GM18520 (cell line): ENCODE data around the gene NOTCH4.

Experiments
- ATAC-seq: cut with Tn5 transposase; IDR thresholded peaks from one replicate; pipeline ENCODE4 v1.9.1; 2021; ENCODE audit not compliant: unreplicated experiment

Gene NOTCH4

DNA sequence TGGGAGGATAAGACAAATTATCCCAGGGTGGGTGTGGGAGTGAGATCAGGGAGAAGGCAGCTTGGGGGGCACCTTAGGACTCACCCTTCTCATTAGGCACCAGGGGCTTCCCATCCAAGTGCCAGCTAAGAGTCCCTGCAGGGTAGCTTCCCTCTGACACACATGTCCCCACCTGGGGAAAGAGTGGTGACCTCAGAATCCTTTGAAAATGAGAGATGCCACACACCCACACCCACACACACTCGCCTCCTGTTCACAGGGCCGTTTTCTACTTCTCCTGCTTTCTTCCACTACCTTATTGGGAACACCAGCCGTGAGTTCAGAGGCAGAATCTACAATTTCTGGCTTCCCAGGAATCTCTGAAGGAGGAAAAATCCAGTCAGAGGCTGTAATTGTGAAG is 40.8 kb downstream of the NOTCH4 start:
- no peak for ATAC-seq

DNA sequence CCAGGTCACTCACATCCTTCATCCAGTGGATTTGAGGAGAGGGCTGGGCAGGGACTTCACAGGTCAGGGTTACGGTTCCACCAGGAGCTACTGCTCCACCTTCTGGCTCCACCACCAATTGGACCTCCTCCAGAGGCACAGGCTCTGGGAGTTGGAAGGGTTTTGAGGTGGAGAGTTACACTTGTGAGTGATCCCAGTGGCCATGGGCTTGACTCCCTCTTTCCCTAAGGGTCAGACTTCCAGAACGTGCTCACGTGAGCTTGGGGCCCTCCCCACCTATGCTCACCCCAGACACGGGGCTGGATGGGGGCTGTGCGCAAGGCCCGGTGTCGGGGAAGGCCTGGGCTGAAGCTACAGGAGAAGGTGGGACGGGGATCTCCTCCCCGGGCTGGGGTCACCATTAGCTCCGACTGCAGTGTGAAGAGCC is 41.3 kb downstream of the NOTCH4 start:
- ATAC-seq: no peak

GRCh38 chr6:32181915-32182529 is 41.8 kb downstream of the NOTCH4 start:
- no peak for ATAC-seq

DNA sequence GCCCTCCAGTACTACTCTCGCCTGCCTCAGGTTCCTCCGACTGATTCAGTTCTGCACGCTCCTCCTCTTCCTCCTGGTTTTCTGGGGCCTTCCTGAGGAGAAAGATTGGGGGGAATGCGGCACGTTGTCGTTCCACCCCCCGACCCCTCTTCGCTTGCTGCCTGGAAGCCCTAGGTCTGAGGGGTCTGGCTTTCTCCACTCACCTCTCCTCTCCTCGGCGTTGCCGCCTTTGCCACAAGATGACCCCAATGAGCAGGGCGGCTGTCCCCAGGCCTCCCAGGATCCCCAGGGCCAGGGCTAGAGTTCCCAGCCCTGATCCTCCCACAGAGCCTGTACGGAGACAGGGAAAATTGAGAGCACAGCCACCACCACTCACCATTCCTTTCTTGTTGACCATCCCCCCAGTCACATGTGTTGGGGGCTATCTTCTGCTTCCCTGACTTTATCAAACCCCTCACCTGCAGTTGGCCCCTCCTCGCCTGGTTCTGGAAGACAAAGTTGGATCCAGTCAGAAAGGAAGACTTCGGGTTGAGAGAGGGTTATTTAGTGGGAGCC is 42.6 kb downstream of the NOTCH4 start:
- no peak for ATAC-seq

GRCh38 chr6:32179766-32180405 is 44.0 kb downstream of the NOTCH4 start:
- ATAC-seq: no peak

DNA sequence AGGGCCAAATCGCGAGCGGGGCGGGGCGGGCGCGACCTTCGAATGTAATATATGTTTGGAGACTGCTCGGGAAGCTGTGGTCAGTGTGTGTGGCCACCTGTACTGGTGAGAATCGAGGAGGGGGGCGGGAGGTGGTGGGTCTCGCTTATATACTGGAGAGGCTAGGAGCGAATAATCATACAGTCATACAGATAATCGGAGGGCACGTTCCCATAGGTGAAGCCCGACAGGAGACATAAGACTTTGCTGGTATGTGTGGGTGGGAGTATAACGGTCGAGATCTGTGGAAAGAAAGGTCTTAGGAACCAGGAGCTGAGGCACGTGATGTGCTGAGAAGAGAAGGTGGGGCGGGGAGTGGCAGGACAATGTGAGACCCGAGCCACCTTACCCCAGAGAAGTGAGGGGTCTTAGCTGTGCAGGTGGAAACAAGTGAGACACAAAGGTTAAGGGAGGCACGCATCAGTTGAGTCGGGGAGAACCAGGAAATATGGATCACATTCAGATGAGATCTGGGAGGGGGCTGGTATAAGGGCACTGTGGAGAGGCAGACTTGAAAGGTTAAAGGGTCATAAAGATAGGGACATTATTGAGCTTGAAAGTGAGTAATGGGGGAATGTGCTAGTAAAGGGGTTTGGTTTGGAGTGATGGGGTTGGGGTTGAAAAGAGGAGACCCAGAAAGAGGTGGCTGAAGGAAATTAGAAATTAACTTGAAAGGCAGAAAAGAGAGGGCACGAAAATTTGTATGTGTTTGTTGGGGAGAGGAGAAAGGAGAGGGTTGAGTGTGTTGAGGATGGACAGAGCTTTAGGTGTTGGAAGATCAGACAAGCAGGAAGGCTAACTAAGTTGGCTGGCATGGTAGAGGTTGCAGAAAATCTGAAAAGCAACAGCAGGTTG is 45.1 kb downstream of the NOTCH4 start:
- ATAC-seq: no peak

- ATAC-seq: peak; percentile 82
Observed at GRCh38 chr6:32177788-32178546, 45.9 kb downstream of the NOTCH4 start, which contains the start of gene RNF5. TSS of gene RNF5 (plus strand) at chr6:32178405. CDS start at chr6:32178512, 107 bp downstream.

- peak; percentile 0 for ATAC-seq
Observed at GRCh38 chr6:32177183-32177787, 46.6 kb downstream of the NOTCH4 start.

GRCh38 chr6:32176476-32177182 is 47.2 kb downstream of the NOTCH4 start:
- ATAC-seq: no peak

GRCh38 chr6:32175711-32176475 is 48.0 kb downstream of the NOTCH4 start, which contains the start of gene AGPAT1:
TSS of gene AGPAT1 (minus strand) at chr6:32176084. CDS start at chr6:32171496, 4,588 bp downstream.
- ATAC-seq: peak; percentile 26

GRCh38 chr6:32175322-32175710 is 48.6 kb downstream of the NOTCH4 start:
- ATAC-seq: no peak

- ATAC-seq: no peak
Observed at GRCh38 chr6:32174416-32174815, 49.5 kb downstream of the NOTCH4 start.

- ATAC-seq: no peak
Observed at GRCh38 chr6:32173051-32173727, 50.7 kb downstream of the NOTCH4 start.

- ATAC-seq: no peak
Observed at GRCh38 chr6:32171234-32171633, 52.6 kb downstream of the NOTCH4 start.

- no peak for ATAC-seq
Observed at GRCh38 chr6:32170294-32170693, 53.6 kb downstream of the NOTCH4 start.

DNA sequence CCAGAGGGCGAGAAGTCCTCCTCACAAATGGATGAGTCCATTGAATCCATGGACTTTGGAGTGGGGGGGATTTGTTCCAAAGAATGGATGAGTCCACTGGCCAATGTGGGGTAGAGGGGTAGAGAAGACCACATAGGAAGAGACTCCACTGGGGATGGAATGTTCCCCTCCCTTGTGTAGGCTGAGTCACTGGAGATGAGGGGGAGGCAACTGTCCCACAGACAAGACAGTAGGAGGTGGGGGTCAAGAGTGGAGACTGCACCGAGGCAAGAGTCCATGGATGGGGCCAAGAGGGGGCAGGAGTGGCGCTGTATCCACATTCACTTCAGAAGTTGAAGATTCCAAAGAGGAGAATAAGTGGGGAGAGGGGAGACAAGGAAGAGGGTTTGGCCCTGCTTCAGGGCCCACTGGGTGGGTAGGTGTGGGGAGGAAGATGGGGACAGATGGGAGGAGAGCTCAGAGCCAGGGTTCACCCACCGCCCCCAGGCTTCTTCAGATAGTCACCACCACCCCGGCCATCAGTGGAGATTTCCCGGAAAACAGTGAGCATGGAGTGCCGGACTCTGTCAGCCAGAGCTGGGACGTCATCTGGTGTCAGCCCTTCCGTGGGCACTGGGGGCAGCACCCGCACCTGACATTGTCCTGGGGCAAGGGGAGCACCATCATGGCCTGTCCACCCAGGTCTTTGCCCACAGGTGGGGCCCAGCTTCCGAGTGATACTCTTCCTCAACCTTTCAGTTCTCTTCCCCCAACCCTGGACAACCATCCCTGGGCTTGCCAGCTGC is 54.9 kb downstream of the NOTCH4 start:
- ATAC-seq: no peak

- no peak for ATAC-seq
Observed at GRCh38 chr6:32168350-32168749, 55.5 kb downstream of the NOTCH4 start.
